ENCODE results near the gene SRPK3. TPM values are rescaled to one million over a fixed set of nuclear protein-coding genes. Genes with fewer than 3 reads are reported as not detected.

Gene SRPK3
- total and polyA plus RNA-seq, 2 donors from 2014 or later, result 0.58 to 1.1 TPM

- Histone ChIP-seq H3K36me3 (ENCODE audit: control insufficient read depth in 2 of 3, insufficient read depth in 3 of 3, low read length in 3 of 3) (no peaks in the 10 kb centered on the region), H3K4me3 (ENCODE audit: low read length in 3 of 3) (no peak overlapping the region), H3K27ac (ENCODE audit: low read depth in 2 of 2, low read length in 2 of 2) (no peak overlapping the region), H3K4me1 (ENCODE audit: control insufficient read depth in 2 of 3, insufficient read depth in 2 of 3, low read depth in 1 of 3, low read length in 3 of 3) (no peaks in the 10 kb centered on the region), H3K9ac (ENCODE audit: low read length in 3 of 3) (no peak overlapping the region), H3K27me3 (ENCODE audit: control insufficient read depth, insufficient read depth, low read length) (no peaks in the 10 kb centered on the region), H3K9me3 (ENCODE audit: control insufficient read depth in 2 of 3, insufficient read depth in 1 of 3, low read length in 3 of 3) (no peaks in the 10 kb centered on the region)
- DNase-seq (peak in 2 of 5 donors; percentile 30 to 48), FAIRE-seq (no peak)
- intact Hi-C loops (cut with DNase I), result no loop called here
- no peak for TF ChIP-seq CTCF (IDR thresholded peaks at IDR 0.05; ENCODE audit: borderline replicate concordance, extremely low read depth, insufficient read depth)
These were observed 2.7 kb upstream of the SRPK3 start for GRCh38 chrX:153778181-153778580.

- no peaks in the 10 kb centered on the region for H3K9me3 ChIP-seq (ENCODE audit: control insufficient read depth in 2 of 3, insufficient read depth in 1 of 3, low read length in 3 of 3)
- FAIRE-seq, result no peak
- no peaks in the 10 kb centered on the region for H3K4me1 ChIP-seq (ENCODE audit: control insufficient read depth in 2 of 3, insufficient read depth in 2 of 3, low read depth in 1 of 3, low read length in 3 of 3)
- H3K36me3 ChIP-seq (ENCODE audit: control insufficient read depth in 2 of 3, insufficient read depth in 3 of 3, low read length in 3 of 3), result no peaks in the 10 kb centered on the region
- TF ChIP-seq CTCF (IDR thresholded peaks at IDR 0.05; ENCODE audit: borderline replicate concordance, extremely low read depth, insufficient read depth), result no peak
- DNase-seq, result peak in 2 of 5 donors; percentile 31 to 63
- H3K27ac ChIP-seq (ENCODE audit: low read depth in 2 of 2, low read length in 2 of 2), result no peak overlapping the region
- H3K9ac ChIP-seq (ENCODE audit: low read length in 3 of 3), result no peak overlapping the region
- no peak overlapping the region for H3K4me3 ChIP-seq (ENCODE audit: low read length in 3 of 3)
- no peaks in the 10 kb centered on the region for H3K27me3 ChIP-seq (ENCODE audit: control insufficient read depth, insufficient read depth, low read length)
- intact Hi-C loops (cut with DNase I), result no loop called here
These were observed 2.1 kb upstream of the SRPK3 start for GRCh38 chrX:153778684-153779101.

- no peak overlapping the region for H3K9ac ChIP-seq (ENCODE audit: low read length in 3 of 3)
- DNase-seq (peak in 1 of 5 donors; percentile 61), FAIRE-seq (no peak)
- no peaks in the 10 kb centered on the region for H3K27me3 ChIP-seq (ENCODE audit: control insufficient read depth, insufficient read depth, low read length)
- intact Hi-C loops (cut with DNase I), result no loop called here
- H3K4me1 ChIP-seq (ENCODE audit: control insufficient read depth in 2 of 3, insufficient read depth in 2 of 3, low read depth in 1 of 3, low read length in 3 of 3), result no peaks in the 10 kb centered on the region
- no peaks in the 10 kb centered on the region for H3K36me3 ChIP-seq (ENCODE audit: control insufficient read depth in 2 of 3, insufficient read depth in 3 of 3, low read length in 3 of 3)
- no peak for TF ChIP-seq CTCF (IDR thresholded peaks at IDR 0.05; ENCODE audit: borderline replicate concordance, extremely low read depth, insufficient read depth)
- H3K4me3 ChIP-seq (ENCODE audit: low read length in 3 of 3), result no peak overlapping the region
- H3K27ac ChIP-seq (ENCODE audit: low read depth in 2 of 2, low read length in 2 of 2), result no peak overlapping the region
- H3K9me3 ChIP-seq (ENCODE audit: control insufficient read depth in 2 of 3, insufficient read depth in 1 of 3, low read length in 3 of 3), result no peaks in the 10 kb centered on the region
These were observed 757 bp upstream of the SRPK3 start for GRCh38 chrX:153779891-153780677.

Data from kidney (tissue), 14 donors.